Smooth muscle cell (in vitro differentiated cells): ENCODE data around the gene EEIG1. TPM values are rescaled to one million over a fixed set of nuclear protein-coding genes. Genes with fewer than 3 reads are reported as not detected.
A peak's percentile ranks its signal among the peaks of the same experiment; 100 is the strongest.

Experiments
- DNase-seq: peaks from one replicate; lab custom pipeline; 2025; ENCODE audit not compliant: unreplicated experiment; lab: John Stamatoyannopoulos, UW
- H2AFZ ChIP-seq: fragments of 200-600 bp; sonication (generic); 2 replicates; pipeline ENCODE4 v1.6.0; 2016; ENCODE audit warnings: antibody characterized with exemption, low read depth, mild to moderate bottlenecking
- H3F3A ChIP-seq: fragments of 200-600 bp; sonication (generic); 2 replicates; pipeline ENCODE4 v1.6.0; 2017; ENCODE audit warnings: antibody characterized with exemption, low read depth
- H3K27ac ChIP-seq: fragments of 200-600 bp; sonication (generic); 2 replicates; pipeline ENCODE4 v1.5.1; 2016; ENCODE audit warnings: low read depth, mild to moderate bottlenecking
- H3K27me3 ChIP-seq: fragments of 200-600 bp; sonication (generic); 2 replicates; pipeline ENCODE4 v1.6.1; 2016; ENCODE audit warnings: low read depth, mild to moderate bottlenecking
- H3K36me3 ChIP-seq: fragments of 200-600 bp; sonication (generic); 2 replicates; pipeline ENCODE4 v1.5.1; 2016; ENCODE audit warnings: low read depth
- H3K4me1 ChIP-seq: fragments of 200-600 bp; sonication (generic); 2 replicates; pipeline ENCODE4 v1.5.1; 2016; ENCODE audit warnings: low read depth
- H3K4me2 ChIP-seq: fragments of 200-600 bp; sonication (generic); 2 replicates; pipeline ENCODE4 v1.6.0; 2016; ENCODE audit warnings: mild to moderate bottlenecking
- H3K4me3 ChIP-seq: fragments of 200-600 bp; sonication (generic); 2 replicates; pipeline ENCODE4 v1.5.1; 2016; ENCODE audit warnings: mild to moderate bottlenecking
- H3K79me2 ChIP-seq: fragments of 200-600 bp; sonication (generic); 2 replicates; pipeline ENCODE4 v1.6.0; 2016; ENCODE audit warnings: low read depth, mild to moderate bottlenecking
- H3K9ac ChIP-seq: fragments of 200-600 bp; sonication (generic); 2 replicates; pipeline ENCODE4 v1.6.0; 2016; ENCODE audit warnings: low read depth
- H3K9me3 ChIP-seq: fragments of 200-600 bp; sonication (generic); replicated peaks from 2 replicates; pipeline ENCODE4 v1.5.1; 2016; ENCODE audit warnings: low read depth
- H4K20me1 ChIP-seq: fragments of 200-600 bp; sonication (generic); 2 replicates; pipeline ENCODE4 v1.6.0; 2016; ENCODE audit warnings: low read depth
- CTCF ChIP-seq: fragments of 200-600 bp; sonication (generic); IDR thresholded peaks from 2 replicates; pipeline ENCODE4 v1.5.1; 2017; ENCODE audit warnings: borderline replicate concordance, mild to moderate bottlenecking, antibody characterized with exemption; ENCODE audit not compliant: insufficient read depth, poor library complexity, severe bottlenecking
- WGBS: methylation state at CpG from one replicate; pipeline ENCODE4 v1.1.7; 2016; ENCODE audit warnings: low lambda C conversion rate; 5-methylcytosine and 5-hydroxymethylcytosine counted together
- polyA plus RNA-seq: library from polyadenylated mRNA; unstranded; fragments of >200 nt; fragmentation: Nextera tagmentation; extraction: Ambion mirVana; gene quantifications from 2 replicates; pipeline ENCODE4 v1.2.1, GENCODE V29; 2016
- total RNA-seq: library from RNA; depleted of rRNA; stranded (reverse); fragments of >200 nt; gene quantifications from 2 replicates; pipeline ENCODE4 v1.2.3, GENCODE V29; 2014

EEIG1 gene
- total and polyA plus RNA-seq, 2 experiments from 2014 or later, result 9.2 to 18.1 TPM

- H3K27me3 ChIP-seq, result no peaks in the 10 kb centered on the region
- no peak for TF ChIP-seq CTCF
- no peak overlapping the region for H2AFZ ChIP-seq
- peaks cover 80% of the 10 kb centered on the region for H4K20me1 ChIP-seq
- H3K27ac ChIP-seq, result peak overlapping the region; percentile 36
- H3K36me3 ChIP-seq, result no peaks in the 10 kb centered on the region
- H3K79me2 ChIP-seq, result peaks cover 81% of the 10 kb centered on the region
- H3K4me3 ChIP-seq, result peak overlapping the region; percentile 95
- peaks cover 37% of the 10 kb centered on the region for H3K4me1 ChIP-seq
- H3K9me3 ChIP-seq, result no peaks in the 10 kb centered on the region
- DNase-seq, result no peak
- peaks cover 9% of the 10 kb centered on the region for H3F3A ChIP-seq
- H3K4me2 ChIP-seq, result peak overlapping the region; percentile 95
- H3K9ac ChIP-seq, result peak overlapping the region; percentile 4
- WGBS, result 50% methylated on average over 6 of the region's 7 CpGs
Observed at GRCh38 chr9:127977009-127977883, 3.5 kb downstream of the EEIG1 start.

DNA sequence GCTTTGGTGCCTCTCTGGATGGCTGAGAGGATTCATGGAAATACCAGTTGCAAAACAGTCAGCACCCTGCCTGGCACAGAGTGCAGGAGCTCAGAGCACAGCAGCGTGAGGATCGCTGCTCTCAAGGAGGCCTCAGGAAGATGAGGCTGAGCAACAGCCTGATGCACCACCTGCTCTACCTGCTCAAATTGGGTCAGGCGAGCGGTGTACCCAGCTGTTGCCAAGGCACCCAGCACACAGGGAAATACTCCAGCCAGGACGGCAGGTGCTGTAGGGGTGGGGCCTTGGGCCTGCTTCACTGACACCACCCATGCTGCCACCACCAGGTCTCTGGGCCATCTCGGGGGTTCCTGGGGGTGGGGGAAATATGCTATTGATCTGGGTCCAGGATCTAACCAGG is 4.3 kb downstream of the EEIG1 start:
- WGBS, result 99% methylated on average over 6 of the region's 6 CpGs
- Histone ChIP-seq H3K27me3 (no peaks in the 10 kb centered on the region), H3K79me2 (peaks cover 88% of the 10 kb centered on the region), H4K20me1 (peaks cover 87% of the 10 kb centered on the region), H3K27ac (no peak overlapping the region), H3F3A (peaks cover 6% of the 10 kb centered on the region), H3K4me1 (peaks cover 36% of the 10 kb centered on the region), H3K9ac (no peak overlapping the region), H3K4me3 (no peak overlapping the region), H2AFZ (no peak overlapping the region), H3K36me3 (no peaks in the 10 kb centered on the region), H3K9me3 (no peaks in the 10 kb centered on the region), H3K4me2 (no peak overlapping the region)
- DNase-seq, result no peak
- no peak for TF ChIP-seq CTCF

GRCh38 chr9:127975376-127976315 is 5.1 kb downstream of the EEIG1 start:
- no peak for TF ChIP-seq CTCF
- H3K79me2 ChIP-seq, result peaks cover 97% of the 10 kb centered on the region
- peaks cover 6% of the 10 kb centered on the region for H3F3A ChIP-seq
- H3K9me3 ChIP-seq, result no peaks in the 10 kb centered on the region
- no peaks in the 10 kb centered on the region for H3K36me3 ChIP-seq
- H3K4me2 ChIP-seq, result no peak overlapping the region
- peaks cover 94% of the 10 kb centered on the region for H4K20me1 ChIP-seq
- H3K27ac ChIP-seq, result no peak overlapping the region
- peaks cover 34% of the 10 kb centered on the region for H3K4me1 ChIP-seq
- no peaks in the 10 kb centered on the region for H3K27me3 ChIP-seq
- no peak for DNase-seq
- H2AFZ ChIP-seq, result no peak overlapping the region
- 94% methylated on average over 10 of the region's 10 CpGs for WGBS
- H3K9ac ChIP-seq, result no peak overlapping the region
- no peak overlapping the region for H3K4me3 ChIP-seq
